ENCODE measurements around the gene ZBED1.
"Not testable (repeated sequence)": the region's sequence is repeated elsewhere in the genome, so short reads cannot be mapped to it uniquely, and the experiment has no call there.

Gene ZBED1

GRCh38 chrX:2500803-2501558 is at the start of gene ZBED1, which contains the start of gene DHRSX:
Gene ZBED1 (minus strand): TSS chrX:2500976. CDS start chrX:2490719, 10,257 bp downstream.
Gene DHRSX (minus strand): TSS chrX:2500976. CDS start chrX:2500925, 51 bp downstream.
- no peak for DNase-seq

GRCh38 chrX:2549876-2550275 is 49.1 kb upstream of the ZBED1 start:
- DNase-seq: no peak

GRCh38 chrX:2548711-2549423 is 48.1 kb upstream of the ZBED1 start:
- DNase-seq: no peak

- no peak for DNase-seq
Observed at GRCh38 chrX:2547736-2548135, 47.0 kb upstream of the ZBED1 start.

GRCh38 chrX:2546496-2546895 is 45.7 kb upstream of the ZBED1 start:
- DNase-seq: no peak

GRCh38 chrX:2545144-2545543 is 44.4 kb upstream of the ZBED1 start:
- DNase-seq: no peak

GRCh38 chrX:2542826-2543521 is 42.2 kb upstream of the ZBED1 start:
- DNase-seq: no peak

- no peak for DNase-seq
Observed at GRCh38 chrX:2541603-2542002, 40.8 kb upstream of the ZBED1 start.

GRCh38 chrX:2540426-2540947 is 39.7 kb upstream of the ZBED1 start:
- no peak for DNase-seq

GRCh38 chrX:2539586-2539985 is 38.8 kb upstream of the ZBED1 start:
- no peak for DNase-seq

GRCh38 chrX:2538031-2538757 is 37.4 kb upstream of the ZBED1 start:
- no peak for DNase-seq

GRCh38 chrX:2536974-2537373 is 36.2 kb upstream of the ZBED1 start:
- no peak for DNase-seq

- no peak for DNase-seq
Observed at GRCh38 chrX:2536141-2536540, 35.4 kb upstream of the ZBED1 start.

GRCh38 chrX:2534261-2535021 is 33.7 kb upstream of the ZBED1 start:
- DNase-seq: not testable (repeated sequence)

GRCh38 chrX:2533424-2533823 is 32.6 kb upstream of the ZBED1 start:
- DNase-seq: no peak

- no peak for DNase-seq
Observed at GRCh38 chrX:2526390-2526789, 25.6 kb upstream of the ZBED1 start.

- no peak for DNase-seq
Observed at GRCh38 chrX:2523911-2524310, 23.1 kb upstream of the ZBED1 start.

GRCh38 chrX:2521927-2522386 is 21.2 kb upstream of the ZBED1 start:
- DNase-seq: no peak

GRCh38 chrX:2521092-2521926 is 20.5 kb upstream of the ZBED1 start:
- no peak for DNase-seq

- DNase-seq: no peak
Observed at GRCh38 chrX:2520539-2520938, 19.8 kb upstream of the ZBED1 start.

GRCh38 chrX:2519638-2520037 is 18.9 kb upstream of the ZBED1 start:
- not testable (repeated sequence) for DNase-seq
